ENCODE data around the gene DOCK4. TPM values are rescaled to one million over a fixed set of nuclear protein-coding genes. Genes with fewer than 3 reads are reported as not detected.

Gene DOCK4
- total RNA-seq, 1 experiment from 2014 or later: 4.9 TPM

- Histone ChIP-seq H4K8ac (replicated peaks; ENCODE audit: insufficient read length, low read depth, low read length) (no peak overlapping the region), H3K18ac (ENCODE audit: insufficient read length, low read depth, low read length) (no peak overlapping the region), H2BK120ac (ENCODE audit: low read depth, low read length, poor library complexity, severe bottlenecking) (no peak overlapping the region), H3K4ac (ENCODE audit: low read depth, low read length) (no peak overlapping the region), H3K27me3 (ENCODE audit: insufficient read depth, low read length) (no peaks in the 10 kb centered on the region), H4K5ac (ENCODE audit: insufficient read length, low read depth, low read length) (no peak overlapping the region), H3K14ac (ENCODE audit: insufficient read depth, low read length) (no peak overlapping the region), H3T11ph (ENCODE audit: low read length) (no peak overlapping the region), H3K56ac (ENCODE audit: insufficient read length, low read depth, low read length) (no peak overlapping the region), H4K91ac (ENCODE audit: insufficient read length, low read depth, low read length) (no peak overlapping the region), H2BK12ac (ENCODE audit: insufficient read length, low read depth, low read length) (no peak overlapping the region), H3K23me2 (ENCODE audit: insufficient read length, low read depth, low read length, poor library complexity, severe bottlenecking) (no peaks in the 10 kb centered on the region), H2BK15ac (ENCODE audit: low read depth, low read length) (no peak overlapping the region), H2AK5ac (ENCODE audit: insufficient read length, low read length) (no peak overlapping the region), H3K4me2 (ENCODE audit: insufficient read depth, insufficient read length, low read length) (no peak overlapping the region), H2BK5ac (ENCODE audit: insufficient read length, low read length) (no peak overlapping the region), H3K9ac (ENCODE audit: extremely low read depth, insufficient read length, low read length) (no peak overlapping the region), H3K79me1 (ENCODE audit: insufficient read depth, low read depth, low read length, poor library complexity, severe bottlenecking) (no peaks in the 10 kb centered on the region), H3K9me3 (ENCODE audit: control insufficient read depth, low read depth, low read length) (peaks cover 40% of the 10 kb centered on the region), H3K23ac (ENCODE audit: insufficient read length, low read depth, low read length) (no peak overlapping the region), H3K27ac (ENCODE audit: insufficient read length, low read depth, low read length) (no peak overlapping the region), H3K79me2 (ENCODE audit: insufficient read depth, low read length) (no peaks in the 10 kb centered on the region), H2BK20ac (ENCODE audit: low read depth, low read length, poor library complexity, severe bottlenecking) (no peak overlapping the region), H3K4me1 (ENCODE audit: insufficient read depth, low read length) (no peaks in the 10 kb centered on the region), H2AFZ (ENCODE audit: low read length) (no peak overlapping the region), H4K20me1 (ENCODE audit: control insufficient read depth, insufficient read depth, insufficient read length) (no peaks in the 10 kb centered on the region)
- TF ChIP-seq CTCF (conservative IDR thresholded peaks at IDR 0.05): no peak
- Mint-ChIP-seq H3K36me3 (ENCODE audit: insufficient read depth in 1 of 3, low read depth in 3 of 3) (peaks cover 53 to 68% (median 65%) of the 10 kb centered on the region in 3 experiments), H3K4me1 (no peaks in the 10 kb centered on the region), H3K27me3 (ENCODE audit: low read depth) (peaks cover 4% of the 10 kb centered on the region; the same call in 1 of the 2 replicates), H3K4me3 (no peak overlapping the region), H3K9me3 (peaks cover 64 to 65% of the 10 kb centered on the region in 2 experiments), H3K27ac (no peak overlapping the region)
- DNase-seq: no peak
- WGBS (ENCODE audit: extremely low coverage, insufficient read length, low lambda C conversion rate): no CpG with 5 or more reads among the region's 7 CpGs
Observed at GRCh38 chr7:111796671-111797070, 409.5 kb downstream of the DOCK4 start.
